Adrenal gland (tissue), 12 donors: ENCODE results near the gene EPRS1. TPM values are rescaled to one million over a fixed set of nuclear protein-coding genes. Genes with fewer than 3 reads are reported as not detected.

Source experiments
- DNase-seq, 7 donors: peaks; one replicate each; pipeline ENCODE4 v3.0.0-alpha.2; 2019 to 2020
- H3K27ac ChIP-seq, 5 donors: fragments of 200-600 bp; sonication (generic) in 4 of 5; 1 replicate in 3 of 5; 2 replicates in 2 of 5; pipeline versions ENCODE4 v1.5.1 to v1.8.0; 2016 to 2020; ENCODE audit warnings: mild to moderate bottlenecking in 1 of 5
- H3K27me3 ChIP-seq: fragments of 200-600 bp; 2 replicates; pipeline ENCODE4 v1.8.0; 2021
- H3K36me3 ChIP-seq, 2 donors: fragments of 200-600 bp; replicated peaks in 1 of 2; 1 replicate in 1 of 2; 2 replicates in 1 of 2; pipeline versions ENCODE4 v1.5.1 to v1.8.0; 2018 to 2022
- H3K4me1 ChIP-seq, 2 donors: fragments of 200-600 bp; replicated peaks in 1 of 2; 1 replicate in 1 of 2; 2 replicates in 1 of 2; pipeline versions ENCODE4 v1.5.1 to v1.8.0; 2018 to 2021
- H3K4me3 ChIP-seq, 4 donors: fragments of 200-600 bp; sonication (generic) in 3 of 4; one replicate each; pipeline ENCODE4 v1.5.1; 2016 to 2018
- H3K9me3 ChIP-seq, 3 donors: fragments of 200-600 bp; sonication (generic) in 1 of 3; replicated peaks in 1 of 3; 1 replicate in 2 of 3; 2 replicates in 1 of 3; pipeline versions ENCODE4 v1.5.1 to v1.8.0; 2016 to 2021
- POLR2A ChIP-seq, 2 donors: fragments of 450-650 bp; IDR thresholded peaks; one replicate each; pipeline ENCODE4 v1.6.1; 2017; ENCODE audit warnings: antibody characterized with exemption in 2 of 2, mild to moderate bottlenecking in 2 of 2, moderate library complexity in 1 of 2
- WGBS, 4 donors: extraction: QIAGEN DNeasy Blood & Tissue Kit in 2 of 4; methylation state at CpG; one replicate each; pipeline versions ENCODE4 v1.1.5 to v1.1.7; 2013 to 2017; 5-methylcytosine and 5-hydroxymethylcytosine counted together
- intact Hi-C, 2 donors: fragments of 100-400 bp; cut with DNase I; formaldehyde crosslinking; loops; one replicate each; pipeline versions ENCODE4 v1.14.1 to v1.15.0; 2022 to 2023
- polyA plus RNA-seq, 3 donors: library from polyadenylated mRNA; stranded (reverse); fragments of 200-250 nt in 2 of 3; fragments of 350-450 nt in 1 of 3; fragmentation: Illumina TruSeq in 1 of 3; extraction: RNeasy Lipid Tissue Mini Kit (QIAGEN cat#74804) in 1 of 3; gene quantifications; one replicate each; pipeline ENCODE4 v1.2.3, GENCODE V29; 2013 to 2014
- total RNA-seq, 9 donors: library from RNA; depleted of rRNA in 4 of 9; stranded (reverse); fragments of >200 nt in 4 of 9; fragments of 120-200 nt in 1 of 9; fragmentation: NEBNext Ultra II Directional in 1 of 9; extraction: Animal tissue kit (Norgen Biotek cat#: 25700) in 1 of 9; gene quantifications; one replicate each; pipeline versions ENCODE4 v1.1.0 to v1.2.4, GENCODE V29; 2013 to 2023
- TF ChIP-seq, protein P1 (sequence below), 6 experiments: fragments of 450-650 bp in 4 of 6; fragments of 200-600 bp in 2 of 6; sonication (generic) in 1 of 6; IDR thresholded peaks; 1 replicate in 5 of 6; 2 replicates in 1 of 6; pipeline versions ENCODE4 v1.5.1 to v1.8.0; 2016 to 2021; ENCODE audit warnings: antibody characterized with exemption in 6 of 6, mild to moderate bottlenecking in 2 of 6, moderate library complexity in 1 of 6
- donor health status: healthy with polysubstance abuse.
- donor health status: Bipolar disorder and iron deficiency.
- donor health status: DM: yes; HTN: yes; CAD: no.
- donor health status: DM: no; HTN: no; CAD: no.
- donor health status: DM: no; HTN: no; CAD: no.
- donor health status: DM: yes; HTN: yes; CAD: no.

Gene EPRS1
- total and polyA plus RNA-seq, 12 donors: 33.9 to 116 (median 56.7) TPM

DNA sequence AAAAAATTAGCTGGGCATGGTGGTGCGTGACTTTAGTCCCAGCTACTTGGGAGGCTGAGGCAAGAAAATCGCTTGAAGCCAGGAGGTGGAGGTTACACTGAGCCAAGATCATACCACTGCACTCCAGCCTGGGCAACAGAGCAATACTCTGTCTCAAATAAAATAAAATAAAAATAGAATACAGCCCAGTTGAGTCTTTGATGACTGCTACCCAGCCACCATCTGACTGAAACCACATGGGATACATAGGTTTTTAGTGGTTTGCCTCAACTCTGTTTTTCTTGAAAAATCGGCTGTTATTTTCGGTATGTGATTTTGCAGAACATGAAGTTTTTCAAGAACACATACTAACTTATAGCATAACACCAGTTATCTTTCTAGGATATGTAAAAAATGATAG is 46.5 kb downstream of the EPRS1 start:
- 74 to 99% (median 79%) methylated on average over 4 of the region's 4 CpGs for WGBS, 4 donors
- TF ChIP-seq, protein P1, sequence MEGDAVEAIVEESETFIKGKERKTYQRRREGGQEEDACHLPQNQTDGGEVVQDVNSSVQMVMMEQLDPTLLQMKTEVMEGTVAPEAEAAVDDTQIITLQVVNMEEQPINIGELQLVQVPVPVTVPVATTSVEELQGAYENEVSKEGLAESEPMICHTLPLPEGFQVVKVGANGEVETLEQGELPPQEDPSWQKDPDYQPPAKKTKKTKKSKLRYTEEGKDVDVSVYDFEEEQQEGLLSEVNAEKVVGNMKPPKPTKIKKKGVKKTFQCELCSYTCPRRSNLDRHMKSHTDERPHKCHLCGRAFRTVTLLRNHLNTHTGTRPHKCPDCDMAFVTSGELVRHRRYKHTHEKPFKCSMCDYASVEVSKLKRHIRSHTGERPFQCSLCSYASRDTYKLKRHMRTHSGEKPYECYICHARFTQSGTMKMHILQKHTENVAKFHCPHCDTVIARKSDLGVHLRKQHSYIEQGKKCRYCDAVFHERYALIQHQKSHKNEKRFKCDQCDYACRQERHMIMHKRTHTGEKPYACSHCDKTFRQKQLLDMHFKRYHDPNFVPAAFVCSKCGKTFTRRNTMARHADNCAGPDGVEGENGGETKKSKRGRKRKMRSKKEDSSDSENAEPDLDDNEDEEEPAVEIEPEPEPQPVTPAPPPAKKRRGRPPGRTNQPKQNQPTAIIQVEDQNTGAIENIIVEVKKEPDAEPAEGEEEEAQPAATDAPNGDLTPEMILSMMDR (IDR thresholded peaks at IDR 0.05): no peak
- no peak for TF ChIP-seq POLR2A (IDR thresholded peaks at IDR 0.05)
- Histone ChIP-seq H3K27me3 (no peaks in the 10 kb centered on the region), H3K9me3 (no peaks in the 10 kb centered on the region), H3K27ac (no peak overlapping the region), H3K4me3 (no peak overlapping the region), H3K4me1 (no peaks in the 10 kb centered on the region), H3K36me3 (peaks cover 0 to 64% of the 10 kb centered on the region in 2 donors)
- DNase-seq: no peak
- intact Hi-C loops: no loop called here

Other genes starting within 250 kb of the EPRS1 start
- gene SLC30A10, start 117.9 kb downstream of the EPRS1 start, total RNA-seq: 10 to 100 TPM in 1 of 9 donors, 1 to 10 TPM in 1, under 1 TPM in 6, not detected in 1; 0.13 to 19.8 (median 0.38) TPM
- under 1 TPM; 0.17 to 0.44 (median 0.32) TPM for gene SLC30A10, start 117.9 kb downstream of the EPRS1 start, polyA plus RNA-seq
- 10 to 100 TPM; 16.5 to 40.7 (median 29.2) TPM for gene BPNT1, start 43.3 kb upstream of the EPRS1 start, total RNA-seq
- gene BPNT1, start 43.3 kb upstream of the EPRS1 start, polyA plus RNA-seq: 10 to 100 TPM in 1 of 3 donors, 1 to 10 TPM in 2; 9.0 to 39.4 (median 9.6) TPM
- 100 to 1,000 TPM in 4 of 9 donors, 10 to 100 TPM in 5; 74.2 to 133 (median 93.1) TPM for gene IARS2, start 47.6 kb upstream of the EPRS1 start, total RNA-seq
- gene IARS2, start 47.6 kb upstream of the EPRS1 start, polyA plus RNA-seq: 100 to 1,000 TPM in 1 of 3 donors, 10 to 100 TPM in 2; 11.8 to 119 (median 18.9) TPM
- 10 to 100 TPM; 16.2 to 45.0 (median 33.6) TPM for gene RAB3GAP2, start 225.9 kb upstream of the EPRS1 start, total RNA-seq
- gene RAB3GAP2, start 225.9 kb upstream of the EPRS1 start, polyA plus RNA-seq: 10 to 100 TPM in 1 of 3 donors, 1 to 10 TPM in 2; 8.0 to 33.4 (median 8.2) TPM